K562 (cell line): ENCODE data around the gene TMED6. TPM values are rescaled to one million over a fixed set of nuclear protein-coding genes. Genes with fewer than 3 reads are reported as not detected.

Experiments used
- BRD9 ChIP-seq: fragments of 450-650 bp; IDR thresholded peaks from 2 replicates; pipeline ENCODE4 v1.6.1; 2018; ENCODE audit warnings: low read depth; ENCODE audit not compliant: partially characterized antibody
- BRF1 ChIP-seq: IDR thresholded peaks from 3 replicates; pipeline ENCODE4 v1.6.1; 2011; ENCODE audit warnings: borderline replicate concordance, mild to moderate bottlenecking; ENCODE audit not compliant: insufficient read length; ENCODE audit errors: extremely low read depth
- CCNT2 ChIP-seq: IDR thresholded peaks from 2 replicates; pipeline ENCODE4 v1.6.1; 2011; ENCODE audit warnings: borderline replicate concordance, low read depth, mild to moderate bottlenecking, moderate library complexity, mixed read lengths, low read length; ENCODE audit not compliant: insufficient read length; ENCODE audit errors: extremely low read depth
- CHD2 ChIP-seq: IDR thresholded peaks from 2 replicates; pipeline ENCODE4 v1.6.1; 2011; ENCODE audit warnings: low read depth, low read length
- COPS2 ChIP-seq: fragments of 450-650 bp; conservative IDR thresholded peaks from 2 replicates; pipeline ENCODE4 v1.6.1; 2016; ENCODE audit warnings: mild to moderate bottlenecking, moderate library complexity
- EGR1 ChIP-seq: fragments of 450-650 bp; conservative IDR thresholded peaks from 2 replicates; pipeline ENCODE4 v1.6.1; 2017; ENCODE audit warnings: mild to moderate bottlenecking
- ELF1 ChIP-seq: fragments of 200-800 bp; sonication (Bioruptor generic); IDR thresholded peaks from 2 replicates; pipeline ENCODE4 v1.6.1; 2016; ENCODE audit warnings: missing genetic modification characterization, missing compliant biosample characterization
- EWSR1 ChIP-seq: fragments of 450-650 bp; IDR thresholded peaks from 2 replicates; pipeline ENCODE4 v1.6.1; 2018; ENCODE audit warnings: borderline replicate concordance, mild to moderate bottlenecking, low read depth, moderate library complexity; ENCODE audit not compliant: partially characterized antibody
- FOXM1 ChIP-seq, 2 experiments: fragments of 450-650 bp in 1 of 2; sonication (generic) in 1 of 2; formaldehyde crosslinking in 1 of 2; IDR thresholded peaks; 2 replicates each; pipeline versions ENCODE4 v1.6.1 to v1.9.0; 2017 to 2022; ENCODE audit warnings: low read depth in 2 of 2, mild to moderate bottlenecking in 2 of 2, missing genetic modification reagents in 1 of 2, moderate library complexity in 1 of 2
- HNRNPH1 ChIP-seq: fragments of 200-400 bp; formaldehyde crosslinking; optimal IDR thresholded peaks from 2 replicates; pipeline ENCODE3; 2017; ENCODE audit warnings: low read depth, mild to moderate bottlenecking, low read length, moderate library complexity
- IFI16 ChIP-seq: fragments of 250-450 bp; sonication (Bioruptor Pico); IDR thresholded peaks from 2 replicates; pipeline ENCODE4 v2.1.2; 2022; ENCODE audit warnings: mild to moderate bottlenecking, inconsistent platforms
- MTA3 ChIP-seq: fragments of 450-650 bp; formaldehyde crosslinking; IDR thresholded peaks from 2 replicates; pipeline ENCODE4 v1.6.1; 2017; ENCODE audit warnings: mild to moderate bottlenecking, borderline replicate concordance
- NCOA1 ChIP-seq: fragments of 450-650 bp; IDR thresholded peaks from 2 replicates; pipeline ENCODE4 v1.6.1; 2016; ENCODE audit warnings: low read depth
- NFIC ChIP-seq: fragments of 450-650 bp; IDR thresholded peaks from 2 replicates; pipeline ENCODE4 v1.6.1; 2017; ENCODE audit warnings: mild to moderate bottlenecking, inconsistent platforms
- POLR2A ChIP-seq: fragments of 450-650 bp; conservative IDR thresholded peaks from 2 replicates; pipeline ENCODE4 v1.6.1; 2016
- POLR2G ChIP-seq: fragments of 200-400 bp; formaldehyde crosslinking; IDR thresholded peaks from 2 replicates; pipeline ENCODE4 v1.6.1; 2017; ENCODE audit warnings: low read depth, mild to moderate bottlenecking, antibody characterized with exemption, low read length, moderate library complexity
- PPARD ChIP-seq: fragments of 250-450 bp; sonication (Bioruptor Pico); IDR thresholded peaks from 2 replicates; pipeline ENCODE4 v1.8.0; 2022; ENCODE audit warnings: inconsistent platforms, mild to moderate bottlenecking, moderate library complexity
- PYGO2 ChIP-seq: fragments of 450-650 bp; IDR thresholded peaks from 2 replicates; pipeline ENCODE4 v1.6.1; 2016; ENCODE audit warnings: mild to moderate bottlenecking, missing genetic modification characterization, moderate library complexity, missing compliant biosample characterization
- RBFOX2 ChIP-seq: fragments of 200-400 bp; formaldehyde crosslinking; IDR thresholded peaks from 2 replicates; pipeline ENCODE4 v1.6.1; 2017; ENCODE audit warnings: low read depth, mild to moderate bottlenecking, low read length, moderate library complexity
- RBM39 ChIP-seq: fragments of 200-400 bp; formaldehyde crosslinking; optimal IDR thresholded peaks from 2 replicates; pipeline ENCODE3; 2018; ENCODE audit warnings: low read depth, low read length
- SETDB1 ChIP-seq: IDR thresholded peaks from one replicate; pipeline ENCODE4 v1.6.1; 2012; ENCODE audit warnings: low read length, control low read depth, inconsistent platforms
- SNAPC5 ChIP-seq: fragments of 250-450 bp; sonication (Bioruptor Pico); IDR thresholded peaks from 2 replicates; pipeline ENCODE4 v1.8.0; 2021; ENCODE audit warnings: moderate library complexity, mild to moderate bottlenecking, inconsistent platforms
- SOX6 ChIP-seq: fragments of 450-650 bp; IDR thresholded peaks from 2 replicates; pipeline ENCODE4 v1.6.1; 2014; ENCODE audit warnings: mild to moderate bottlenecking
- TAL1 ChIP-seq: fragments of 450-650 bp; IDR thresholded peaks from 2 replicates; pipeline ENCODE4 v1.6.1; 2016; ENCODE audit warnings: mild to moderate bottlenecking
- ZFP30 ChIP-seq: fragments of 250-450 bp; sonication (Bioruptor Pico); IDR thresholded peaks from 2 replicates; pipeline ENCODE4 v1.8.0; 2022; ENCODE audit warnings: moderate library complexity, mild to moderate bottlenecking, inconsistent platforms, borderline replicate concordance
- ZNF165 ChIP-seq: fragments of 250-450 bp; sonication (Bioruptor Pico); IDR thresholded peaks from 2 replicates; pipeline ENCODE4 v1.4.0; 2020; ENCODE audit warnings: borderline replicate concordance
- ZNF699 ChIP-seq: fragments of 250-450 bp; sonication (Bioruptor Pico); IDR thresholded peaks from 2 replicates; pipeline ENCODE4 v1.8.0; 2021; ENCODE audit warnings: mild to moderate bottlenecking, moderate library complexity; ENCODE audit not compliant: insufficient replicate concordance
- polyA plus RNA-seq, 8 experiments: library from polyadenylated mRNA; depleted of rRNA in 4 of 8; stranded (reverse) in 5 of 8; unstranded in 3 of 8; fragments of >200 nt; fragmentation: Nextera tagmentation in 2 of 8; fragmentation: Illumina TruSeq in 1 of 8; extraction: Ambion mirVana in 2 of 8; extraction: Trizol in 1 of 8; gene quantifications; 2 replicates each; pipeline versions ENCODE4 v1.2.1 to v1.2.3, GENCODE V29; 2011 to 2014; ENCODE audit warnings: inconsistent platforms in 1 of 8, missing spikeins in 1 of 8
- total RNA-seq, 7 experiments: library from RNA; depleted of rRNA in 6 of 7; stranded (reverse); fragments of >200 nt in 6 of 7; fragmentation: Illumina TruSeq in 2 of 7; extraction: Trizol in 2 of 7; gene quantifications; 2 replicates each; pipeline versions ENCODE4 v1.2.1 to v1.2.3, GENCODE V29; 2011 to 2021; ENCODE audit warnings: low replicate concordance in 1 of 7

TMED6 gene
- total and polyA plus RNA-seq, 9 of the 15 experiments (the other 6 are each of a cell fraction or from before 2014, with no cell fraction given) = 0.14 to 0.45 (median 0.25) TPM; not detected in 2

DNA sequence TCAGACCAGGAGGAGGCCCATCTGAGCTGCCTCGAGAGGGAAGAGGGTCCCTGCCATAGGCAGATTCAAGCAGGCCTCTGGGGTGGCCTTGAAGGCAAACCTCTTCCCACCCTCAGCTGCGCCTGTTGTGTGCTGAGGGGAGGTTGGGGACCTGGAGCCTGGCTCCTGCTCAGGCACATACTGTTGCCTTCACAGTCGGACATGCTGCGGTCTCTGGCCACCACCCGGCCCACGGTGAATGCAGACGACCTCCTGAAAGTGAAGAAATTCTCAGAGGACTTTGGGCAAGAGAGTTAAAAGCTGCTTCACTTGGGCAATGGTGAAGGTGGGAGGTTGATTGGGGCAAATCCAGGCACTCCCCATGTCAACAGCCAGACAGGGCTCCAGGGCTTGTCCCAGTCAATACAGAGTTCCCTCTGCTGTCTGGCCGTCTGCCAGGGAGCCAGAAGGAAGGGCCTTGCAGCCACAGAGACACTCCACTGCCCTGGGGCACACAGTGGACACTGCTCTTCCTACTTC lies 27.5 kb downstream of the TMED6 start (continued):
- TF ChIP-seq RBFOX2 = peak; percentile 58
- TF ChIP-seq MTA3 = no peak
- peak; percentile 25; the same call in 1 of the 2 replicates for TF ChIP-seq POLR2A
- peak; percentile 62; the same call in 1 of the 2 replicates for TF ChIP-seq POLR2G
- TF ChIP-seq EGR1 = no peak
- no peak for TF ChIP-seq ZFP30 (CRISPR knock-in tag)
- no peak for TF ChIP-seq TAL1
- no peak for TF ChIP-seq SETDB1
- TF ChIP-seq IFI16 (CRISPR knock-in tag) = no peak
- no peak for TF ChIP-seq NCOA1
- no peak for TF ChIP-seq SNAPC5
- TF ChIP-seq NFIC = peak; percentile 80
- no peak for TF ChIP-seq ZNF165 (CRISPR knock-in tag)
- no peak for TF ChIP-seq FOXM1 (IDR thresholded peaks at IDR 0.05; ENCODE audit: low read depth)
- no peak for TF ChIP-seq FOXM1 (CRISPR knock-in tag; IDR thresholded peaks at IDR 0.05; ENCODE audit: low read depth)
- TF ChIP-seq PYGO2 (tag) = no peak
- no peak for TF ChIP-seq BRD9
- TF ChIP-seq SOX6 = no peak
- no peak for TF ChIP-seq COPS2
- TF ChIP-seq RBM39 = no peak
- TF ChIP-seq ZNF699 = no peak
- no peak for TF ChIP-seq ELF1 (tag)
- no peak for TF ChIP-seq EWSR1
- TF ChIP-seq PPARD = no peak
- TF ChIP-seq HNRNPH1 = no peak
- TF ChIP-seq BRF1 = no peak
- no peak for TF ChIP-seq CHD2
- TF ChIP-seq CCNT2 = no peak
